Activated T-helper 1 cell treated with anti-CD3 and anti-CD28 coated beads, Interleukin-12 subunit alpha, Interleukin-12 subunit beta, Interleukin-2, Interleukin-4 antibody, amounts not matched to agents 30 ng/mL and 10 ng/mL and 1 ng/mL, durations not matched to agents 14 hours and 24 hours and 36 hours (primary cell): ENCODE measurements around the gene P2RX4. TPM values are rescaled to one million over a fixed set of nuclear protein-coding genes. Genes with fewer than 3 reads are reported as not detected.
A peak's percentile ranks its signal among the peaks of the same experiment; 100 is the strongest.
"Not testable (repeated sequence)": the region's sequence is repeated elsewhere in the genome, so short reads cannot be mapped to it uniquely, and the experiment has no call there.

ENCODE experiments used
- DNase-seq: peaks from one replicate; pipeline ENCODE4 v3.0.0; 2021; ENCODE audit warnings: low spot score
- H3K27ac Mint-ChIP-seq: one replicate; pipeline ENCODE4 v1.8.0; 2021; ENCODE audit warnings: mild to moderate bottlenecking, mixed read lengths
- H3K27me3 Mint-ChIP-seq: one replicate; pipeline ENCODE4 v1.8.0; 2022; ENCODE audit warnings: mild to moderate bottlenecking, moderate library complexity, mixed read lengths; ENCODE audit not compliant: insufficient read depth
- H3K36me3 Mint-ChIP-seq: one replicate; pipeline ENCODE4 v1.8.0; 2021; ENCODE audit warnings: low read depth, mixed read lengths
- H3K4me1 Mint-ChIP-seq: one replicate; pipeline ENCODE4 v1.8.0; 2021; ENCODE audit warnings: low read depth, mixed read lengths
- H3K4me3 Mint-ChIP-seq: one replicate; pipeline ENCODE4 v1.8.0; 2021; ENCODE audit warnings: mild to moderate bottlenecking, moderate library complexity, mixed read lengths
- H3K9me3 Mint-ChIP-seq: one replicate; pipeline ENCODE4 v1.8.0; 2021; ENCODE audit warnings: mixed read lengths
- intact Hi-C: fragments of 100-400 bp; cut with micrococcal nuclease; formaldehyde crosslinking; loops from one replicate; pipeline ENCODE4 v1.15.1; 2024
- total RNA-seq: library from RNA; stranded (reverse); gene quantifications from 2 replicates; pipeline ENCODE4 v1.2.3, GENCODE V29; 2022

Gene P2RX4
- total RNA-seq, 1 donor from 2014 or later = 22.8 TPM

GRCh38 chr12:121196902-121197301, 13.0 kb upstream of the P2RX4 start:
- intact Hi-C loops = no loop called here

GRCh38 chr12:121198949-121199348, 11.0 kb upstream of the P2RX4 start:
- Mint-ChIP-seq H3K27me3 (peaks cover 8% of the 10 kb centered on the region), H3K4me1 (peaks cover 12% of the 10 kb centered on the region), H3K27ac (no peak overlapping the region), H3K4me3 (no peak overlapping the region), H3K36me3 (no peaks in the 10 kb centered on the region), H3K9me3 (no peaks in the 10 kb centered on the region)
- intact Hi-C loops = no loop called here
- DNase-seq = no peak

More at GRCh38 chr12:121196902-121197301, 13.0 kb upstream of the P2RX4 start:
- H3K9me3 Mint-ChIP-seq = no peaks in the 10 kb centered on the region
- peaks cover 19% of the 10 kb centered on the region for H3K4me1 Mint-ChIP-seq
- no peak for DNase-seq
- peak overlapping the region; percentile 42 for H3K4me3 Mint-ChIP-seq
- H3K36me3 Mint-ChIP-seq = no peaks in the 10 kb centered on the region
- H3K27me3 Mint-ChIP-seq = peaks cover 4% of the 10 kb centered on the region
- no peak overlapping the region for H3K27ac Mint-ChIP-seq

GRCh38 chr12:121201140-121201539, 8.8 kb upstream of the P2RX4 start:
- H3K27me3 Mint-ChIP-seq = peaks cover 11% of the 10 kb centered on the region
- intact Hi-C loops, DNase-seq, H3K9me3 Mint-ChIP-seq, H3K36me3 Mint-ChIP-seq, H3K27ac Mint-ChIP-seq, H3K4me3 Mint-ChIP-seq: not testable (repeated sequence)
- peaks cover 24% of the 10 kb centered on the region for H3K4me1 Mint-ChIP-seq

GRCh38 chr12:121202407-121203355, 7.2 kb upstream of the P2RX4 start:
- Mint-ChIP-seq H3K36me3 (no peaks in the 10 kb centered on the region), H3K27me3 (peaks cover 11% of the 10 kb centered on the region), H3K4me3 (no peak overlapping the region), H3K27ac (no peak overlapping the region), H3K9me3 (no peaks in the 10 kb centered on the region), H3K4me1 (peaks cover 17% of the 10 kb centered on the region)
- intact Hi-C loops = no loop called here
- DNase-seq = no peak

- Mint-ChIP-seq H3K9me3 (no peaks in the 10 kb centered on the region), H3K4me3 (no peak overlapping the region), H3K36me3 (no peaks in the 10 kb centered on the region), H3K27me3 (peaks cover 8% of the 10 kb centered on the region), H3K27ac (no peak overlapping the region), H3K4me1 (peaks cover 11% of the 10 kb centered on the region)
- intact Hi-C loops = no loop called here
- no peak for DNase-seq
Measured at GRCh38 chr12:121203482-121203881, 6.4 kb upstream of the P2RX4 start.

GRCh38 chr12:121205491-121205890, 4.4 kb upstream of the P2RX4 start:
- H3K4me3 Mint-ChIP-seq = no peak overlapping the region
- intact Hi-C loops = no loop called here
- no peaks in the 10 kb centered on the region for H3K36me3 Mint-ChIP-seq

GRCh38 chr12:121208571-121208970, 1.4 kb upstream of the P2RX4 start:
- intact Hi-C loops = not testable (repeated sequence)

More at GRCh38 chr12:121205491-121205890, 4.4 kb upstream of the P2RX4 start:
- Mint-ChIP-seq H3K9me3 (no peaks in the 10 kb centered on the region), H3K27ac (no peak overlapping the region), H3K27me3 (peaks cover 8% of the 10 kb centered on the region), H3K4me1 (peaks cover 23% of the 10 kb centered on the region)
- DNase-seq = no peak

GRCh38 chr12:121209221-121209620, 708 bp upstream of the P2RX4 start:
- Mint-ChIP-seq H3K27ac (peak overlapping the region; percentile 61), H3K9me3 (no peaks in the 10 kb centered on the region), H3K4me1 (peaks cover 32% of the 10 kb centered on the region), H3K4me3 (peak overlapping the region; percentile 78), H3K27me3 (peaks cover 3% of the 10 kb centered on the region), H3K36me3 (peaks cover 12% of the 10 kb centered on the region)
- intact Hi-C loops = no loop called here
- DNase-seq = no peak

More at GRCh38 chr12:121208571-121208970, 1.4 kb upstream of the P2RX4 start:
- peak overlapping the region; percentile 58 for H3K27ac Mint-ChIP-seq
- H3K27me3 Mint-ChIP-seq, DNase-seq, H3K9me3 Mint-ChIP-seq: not testable (repeated sequence)
- peaks cover 32% of the 10 kb centered on the region for H3K4me1 Mint-ChIP-seq
- peak overlapping the region; percentile 51 for H3K4me3 Mint-ChIP-seq
- peaks cover 10% of the 10 kb centered on the region for H3K36me3 Mint-ChIP-seq

GRCh38 chr12:121212875-121213274, 2.9 kb downstream of the P2RX4 start:
- peaks cover 18% of the 10 kb centered on the region for H3K36me3 Mint-ChIP-seq
- intact Hi-C loops = loop anchor here (5.0 kb wide), 2 partner anchors 176 to 414 kb away; partner anchors contain the start of genes OASL and ORAI1
- H3K4me3 Mint-ChIP-seq = peak overlapping the region; percentile 45
- peaks cover 42% of the 10 kb centered on the region for H3K4me1 Mint-ChIP-seq
- no peaks in the 10 kb centered on the region for H3K9me3 Mint-ChIP-seq
- no peak overlapping the region for H3K27ac Mint-ChIP-seq
- no peaks in the 10 kb centered on the region for H3K27me3 Mint-ChIP-seq
- no peak for DNase-seq

GRCh38 chr12:121214166-121214777, 4.3 kb downstream of the P2RX4 start:
- H3K36me3 Mint-ChIP-seq = peaks cover 30% of the 10 kb centered on the region
- H3K9me3 Mint-ChIP-seq = no peaks in the 10 kb centered on the region
- peak overlapping the region; percentile 21 for H3K4me3 Mint-ChIP-seq
- peaks cover 36% of the 10 kb centered on the region for H3K4me1 Mint-ChIP-seq
- H3K27ac Mint-ChIP-seq = peak overlapping the region; percentile 81
- DNase-seq = no peak
- no peaks in the 10 kb centered on the region for H3K27me3 Mint-ChIP-seq
- intact Hi-C loops = loop anchor here (1.0 to 5.0 kb wide), 3 partner anchors 85 to 413 kb away; partner anchors contain the start of genes OASL and ORAI1

- Mint-ChIP-seq H3K36me3 (peaks cover 34% of the 10 kb centered on the region), H3K4me3 (peak overlapping the region; percentile 21), H3K9me3 (no peaks in the 10 kb centered on the region), H3K27ac (peak overlapping the region; percentile 81), H3K27me3 (no peaks in the 10 kb centered on the region), H3K4me1 (peaks cover 40% of the 10 kb centered on the region)
- intact Hi-C loops = loop anchor here (1.0 to 5.0 kb wide), 4 partner anchors 8 to 412 kb away; partner anchors contain the start of genes OASL and ORAI1
- DNase-seq = no peak
Measured at GRCh38 chr12:121214855-121215745, 5.2 kb downstream of the P2RX4 start.

- Mint-ChIP-seq H3K27me3 (no peaks in the 10 kb centered on the region), H3K4me3 (no peak overlapping the region), H3K4me1 (peaks cover 41% of the 10 kb centered on the region), H3K27ac (no peak overlapping the region), H3K36me3 (peaks cover 35% of the 10 kb centered on the region), H3K9me3 (no peaks in the 10 kb centered on the region)
- DNase-seq = no peak
- intact Hi-C loops = no loop called here
Measured at GRCh38 chr12:121216102-121216501, 6.2 kb downstream of the P2RX4 start.
